GM19463 (cell line): ENCODE results near the gene EEPD1.
"Not testable (repeated sequence)": the region's sequence is repeated elsewhere in the genome, so short reads cannot be mapped to it uniquely, and the experiment has no call there.

ENCODE experiments used
- ATAC-seq: cut with Tn5 transposase; IDR thresholded peaks from one replicate; pipeline ENCODE4 v1.9.1; 2021; ENCODE audit warnings: mild to moderate bottlenecking, moderate library complexity; ENCODE audit not compliant: unreplicated experiment

Gene EEPD1

DNA sequence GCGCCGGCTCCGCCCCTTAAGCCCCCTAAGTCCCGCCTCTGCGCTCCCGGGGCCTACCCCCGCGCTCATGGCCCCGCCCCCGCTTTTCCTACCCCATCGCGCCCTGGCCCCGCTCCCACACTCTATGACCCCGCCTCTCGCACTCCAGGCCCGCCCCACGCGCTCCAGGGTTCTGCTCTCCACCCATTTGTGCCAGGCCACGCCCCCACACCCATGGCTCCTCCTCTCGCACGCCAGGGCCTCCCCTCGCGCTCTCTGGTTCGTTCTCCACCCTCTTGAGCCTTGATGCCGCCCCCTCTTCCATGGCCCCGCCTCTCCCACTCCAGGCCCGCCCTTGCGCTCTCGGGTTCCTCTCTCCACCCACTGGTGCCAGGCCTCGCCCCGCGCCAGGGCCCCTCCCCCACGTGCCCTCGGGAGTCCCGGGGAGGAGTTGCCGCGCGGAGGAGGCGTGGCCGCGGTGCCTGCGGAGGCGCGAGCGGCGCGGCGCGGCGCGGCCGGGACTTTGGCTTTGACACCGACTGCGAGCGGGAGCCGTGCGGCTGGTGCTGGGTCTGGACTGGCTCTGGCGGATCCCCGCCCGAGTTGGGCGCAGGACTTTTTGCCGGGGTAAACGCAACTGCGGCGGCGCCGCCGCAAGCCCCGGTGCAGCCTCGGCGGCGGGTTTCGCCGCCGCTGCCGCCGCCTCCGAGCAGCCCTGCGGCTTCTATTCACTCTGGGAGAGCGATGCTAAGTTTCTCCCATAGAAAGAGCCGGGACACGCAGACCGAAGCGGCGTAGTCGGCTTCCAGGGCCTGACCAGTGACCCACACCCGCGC lies at the start of gene EEPD1:
Gene EEPD1, plus strand, starts transcription at position 499 of the 815 bp plus-strand sequence. CDS start 1,071 bp downstream, outside the sequence.
- peak; percentile 93 for ATAC-seq

- ATAC-seq: no peak
Observed at GRCh38 chr7:36103837-36104561, 49.1 kb upstream of the EEPD1 start.

DNA sequence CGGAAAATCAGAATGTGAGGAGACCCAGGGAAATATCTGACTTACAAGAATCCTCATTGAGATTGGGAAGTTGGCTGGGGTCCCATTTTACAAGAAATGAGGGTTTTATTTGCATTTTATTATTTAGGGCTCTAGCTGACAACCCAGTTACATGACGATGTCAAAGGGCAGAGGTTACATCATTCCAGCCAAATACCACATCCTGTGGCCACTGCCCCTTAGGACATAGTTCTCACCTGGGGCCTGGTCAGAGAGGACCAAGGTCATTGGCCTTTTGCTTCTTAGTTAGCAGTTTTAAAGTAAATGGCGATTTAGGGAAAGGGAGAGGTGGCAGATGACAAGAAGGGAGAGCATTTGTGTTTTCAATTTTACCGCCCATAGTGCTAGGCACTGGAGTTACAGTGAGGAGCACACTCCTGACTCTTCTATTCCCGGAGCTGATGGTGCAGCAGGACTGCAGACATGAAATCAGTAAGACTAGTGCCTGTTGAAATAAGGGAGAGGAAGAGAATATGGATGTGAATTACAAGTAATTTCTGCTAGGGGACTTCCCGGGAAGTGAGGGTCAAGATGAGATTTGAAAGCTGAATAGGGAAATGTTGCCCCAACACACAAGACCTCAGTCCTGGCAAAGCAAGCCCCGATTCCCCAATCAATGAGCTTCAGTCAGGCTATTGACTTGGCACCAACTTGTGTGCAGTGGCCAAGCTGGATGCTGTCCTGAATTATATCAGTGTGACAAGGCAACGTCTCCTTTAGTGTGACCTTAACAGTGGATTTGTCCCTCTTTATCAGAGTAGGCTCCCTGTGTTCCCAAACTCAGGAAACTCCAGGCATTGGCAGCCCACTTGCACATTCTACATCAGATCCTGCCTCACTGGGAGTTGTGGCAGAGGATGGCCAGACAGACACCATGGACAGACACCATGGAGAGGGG lies 45.8 kb upstream of the EEPD1 start:
- not testable (repeated sequence) for ATAC-seq

DNA sequence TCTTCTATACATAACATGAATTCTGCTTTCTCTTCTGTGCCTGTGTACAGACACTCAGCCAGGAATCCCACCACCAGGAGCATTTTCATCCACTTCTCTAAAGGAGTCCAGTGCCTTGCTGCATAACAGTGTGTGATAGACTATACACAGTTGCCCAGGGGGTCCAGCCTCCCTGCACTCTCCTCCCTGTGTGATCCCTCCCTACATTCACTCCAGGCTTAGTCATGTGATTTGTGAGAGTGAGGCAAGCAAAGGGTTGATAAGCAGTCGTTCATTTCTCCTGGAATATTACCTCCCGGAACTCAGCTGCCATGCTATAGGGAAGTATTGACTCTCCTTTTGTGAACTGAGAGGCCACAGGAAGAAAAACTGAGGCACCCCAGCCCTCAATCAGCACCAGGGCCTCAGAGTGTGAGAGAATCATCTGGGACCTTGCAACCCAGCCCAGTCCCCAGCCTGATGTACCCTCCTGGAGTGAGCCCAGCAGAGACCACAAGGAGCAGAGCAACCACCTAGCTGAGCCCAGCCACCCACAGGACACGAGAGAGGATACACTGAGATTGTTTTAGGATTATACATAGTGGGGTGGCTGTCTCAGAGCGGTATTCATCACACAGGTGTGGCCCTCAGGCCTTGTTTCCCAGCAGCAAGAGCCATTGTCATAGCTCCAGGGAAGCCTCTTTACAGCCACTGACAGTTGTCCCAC lies 45.0 kb upstream of the EEPD1 start:
- ATAC-seq: no peak

DNA sequence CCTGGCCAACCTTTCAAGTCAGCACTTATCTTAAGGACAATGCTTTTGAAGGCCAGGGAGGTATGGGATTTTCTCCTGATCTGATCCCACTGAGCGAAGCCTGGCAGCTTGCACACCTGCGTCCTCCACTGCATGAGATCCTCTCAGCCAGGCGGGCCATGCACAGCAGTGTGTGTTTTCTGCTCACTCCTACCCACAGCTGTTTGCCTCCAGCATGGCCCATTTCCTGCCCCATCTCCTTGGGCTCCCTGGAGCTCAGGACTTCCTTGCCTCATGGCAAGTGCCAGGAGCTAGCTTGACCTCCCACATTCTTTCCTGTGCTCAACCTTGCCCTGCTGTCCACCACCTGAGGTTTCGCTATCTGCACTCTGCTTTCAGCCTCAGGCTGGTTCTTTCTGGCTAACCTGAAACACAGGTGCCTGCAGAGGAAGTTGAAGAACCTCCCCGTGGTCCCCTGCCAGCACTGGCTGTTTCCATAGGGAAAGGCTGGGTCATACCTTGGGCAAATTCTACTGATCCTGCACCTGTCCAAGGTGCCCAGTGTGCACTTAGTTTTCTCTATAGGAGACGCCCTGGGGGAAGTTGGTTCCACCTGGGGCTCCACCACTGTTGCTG lies 43.9 kb upstream of the EEPD1 start:
- no peak for ATAC-seq

DNA sequence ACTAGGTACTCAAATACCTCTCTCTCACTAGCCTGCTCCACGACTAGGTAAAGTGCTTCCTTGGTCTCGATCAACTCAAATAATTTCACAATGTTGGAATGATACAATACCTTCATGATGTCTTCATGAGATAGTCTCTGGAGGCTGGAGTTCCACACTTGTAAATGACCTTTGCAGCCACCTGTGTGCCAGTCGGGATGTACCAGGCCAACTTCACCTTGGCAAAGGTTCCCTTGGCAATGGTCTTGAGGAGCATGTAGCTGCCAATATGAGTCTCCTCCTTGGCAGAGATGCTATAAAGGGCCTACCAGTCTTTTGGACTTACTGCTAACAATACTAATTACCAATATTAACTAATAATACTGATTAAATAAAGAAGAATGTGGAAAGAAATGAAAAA lies 42.5 kb upstream of the EEPD1 start:
- ATAC-seq: no peak

DNA sequence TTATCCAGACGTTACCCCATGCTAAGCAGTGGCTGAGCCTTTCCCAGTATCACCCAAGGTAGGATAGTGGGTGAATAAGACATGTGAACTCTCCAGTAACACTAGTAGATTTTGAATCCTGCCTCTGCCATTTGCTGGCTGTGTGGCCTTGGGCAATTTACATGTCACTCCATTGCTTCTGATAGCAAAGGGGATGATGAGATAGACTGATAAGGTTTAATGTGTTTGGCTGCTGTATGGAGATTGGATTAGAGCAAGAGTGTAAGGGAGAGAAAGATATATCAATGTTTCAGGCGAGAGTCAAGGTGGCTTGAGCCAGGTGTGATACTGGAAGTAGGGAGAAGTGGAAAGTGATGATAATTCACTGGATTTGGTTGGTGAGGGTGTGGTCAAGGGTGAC lies 40.1 kb upstream of the EEPD1 start:
- ATAC-seq: no peak

DNA sequence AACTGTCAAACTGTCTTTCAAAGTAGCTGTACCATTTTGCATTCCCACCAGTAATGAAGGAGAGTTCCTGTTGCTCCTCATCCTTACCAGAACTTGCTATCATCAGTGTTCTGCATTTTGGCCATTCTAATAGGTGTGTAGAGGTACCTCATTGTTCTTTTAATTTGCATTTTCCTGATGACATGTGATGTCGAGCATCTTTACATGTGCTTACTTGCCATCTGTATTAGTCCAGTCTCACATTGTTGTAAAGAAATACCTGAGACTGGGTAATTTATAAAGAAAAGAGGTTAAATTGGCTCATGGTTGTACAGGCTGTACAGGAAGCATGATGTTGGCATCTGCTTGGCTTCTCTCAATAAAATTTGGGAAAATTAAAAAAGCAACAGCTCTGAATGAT lies 38.7 kb upstream of the EEPD1 start:
- no peak for ATAC-seq

DNA sequence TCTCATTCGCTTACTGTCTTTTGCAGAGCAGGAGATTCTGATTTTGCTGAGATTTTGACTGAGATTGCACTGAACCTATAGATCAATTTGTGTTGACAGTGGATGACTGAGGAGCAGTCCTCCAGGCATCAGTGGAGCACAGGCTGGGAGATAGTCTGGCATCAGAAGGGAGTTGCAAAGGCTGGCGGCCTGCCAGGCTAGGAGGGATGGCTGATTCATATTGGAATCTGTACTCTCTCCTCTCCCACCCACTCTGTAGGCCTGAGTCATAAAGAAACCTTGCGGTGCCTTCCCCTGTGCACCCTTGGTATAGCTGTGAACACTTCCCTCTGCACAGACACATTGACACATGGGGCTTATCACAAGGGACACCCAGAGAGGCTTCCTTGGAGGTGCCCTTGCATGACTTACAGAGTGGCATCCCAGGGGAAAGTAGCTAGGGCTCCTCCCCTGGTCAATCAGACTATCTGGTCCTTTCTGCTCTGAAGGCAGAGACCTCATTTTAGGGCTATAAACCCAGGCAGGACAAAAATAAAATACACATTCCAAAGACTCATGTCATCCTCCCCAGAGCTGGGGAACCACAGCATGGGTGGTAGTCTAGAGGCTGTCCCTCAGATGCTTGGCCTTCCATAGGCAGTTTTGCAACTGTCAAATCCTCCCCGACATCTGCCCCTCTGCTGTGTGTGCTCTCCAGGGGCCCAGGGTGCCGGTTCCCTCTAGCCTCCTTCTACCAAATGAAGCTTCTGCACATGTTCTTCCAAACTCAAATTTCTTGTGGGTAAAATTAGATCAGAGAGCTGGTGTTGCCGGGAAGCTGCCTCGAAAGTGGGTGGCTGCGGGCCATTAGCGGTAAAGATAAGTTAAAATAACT lies 37.4 kb upstream of the EEPD1 start:
- ATAC-seq: peak; percentile 100

GRCh38 chr7:36116347-36117202 lies 36.5 kb upstream of the EEPD1 start:
- no peak for ATAC-seq

DNA sequence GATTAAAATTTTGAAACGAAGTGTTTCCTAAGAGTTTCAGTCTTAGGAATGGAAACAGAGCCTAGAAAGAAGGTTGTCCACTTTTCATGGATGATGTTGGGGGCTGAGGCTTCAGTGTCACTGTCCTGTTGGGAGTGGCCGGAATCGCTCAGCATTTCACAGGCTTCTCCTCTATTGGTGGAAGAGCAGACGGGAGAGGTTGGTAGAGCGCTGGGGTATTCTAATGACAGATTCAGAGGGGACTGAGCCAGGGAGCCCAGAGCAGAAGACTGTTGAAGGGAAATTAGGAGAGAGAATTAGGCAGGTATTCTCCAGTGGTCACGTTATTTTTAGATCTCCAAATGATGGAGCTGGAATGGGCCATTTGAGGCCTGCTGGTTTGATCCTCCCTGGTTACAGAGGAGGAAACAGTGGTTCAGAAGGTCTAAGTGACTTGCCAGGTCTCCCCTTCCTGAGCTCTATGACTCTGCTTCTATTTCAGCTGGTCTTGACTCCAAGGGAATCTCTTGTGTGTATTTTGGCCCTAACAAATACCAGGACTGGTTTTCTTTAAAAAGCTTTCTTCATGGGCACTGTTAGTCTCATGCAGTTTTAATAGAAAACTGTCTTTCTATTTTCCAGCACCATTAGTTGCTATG lies 35.7 kb upstream of the EEPD1 start:
- no peak for ATAC-seq

DNA sequence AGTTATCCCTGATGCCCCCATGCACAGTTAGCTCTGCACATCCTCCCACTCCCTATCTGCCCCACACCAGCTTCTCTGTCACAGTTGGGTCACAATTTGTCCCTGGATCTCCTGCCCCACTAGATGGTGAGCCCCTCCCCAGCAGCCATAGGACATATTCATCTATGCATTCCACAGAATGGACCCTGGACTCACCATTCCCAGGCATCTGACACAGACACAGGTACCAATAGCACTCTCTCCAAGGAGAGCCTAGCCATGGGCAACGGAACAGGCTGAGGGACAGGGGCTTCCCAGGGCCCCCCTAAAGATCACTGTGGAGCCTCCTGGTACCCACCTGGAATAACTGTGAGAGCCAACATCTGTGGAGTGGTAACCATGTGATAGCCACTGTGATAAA lies 34.7 kb upstream of the EEPD1 start:
- no peak for ATAC-seq

- ATAC-seq: no peak
Observed at GRCh38 chr7:36119005-36119706, 33.9 kb upstream of the EEPD1 start.

DNA sequence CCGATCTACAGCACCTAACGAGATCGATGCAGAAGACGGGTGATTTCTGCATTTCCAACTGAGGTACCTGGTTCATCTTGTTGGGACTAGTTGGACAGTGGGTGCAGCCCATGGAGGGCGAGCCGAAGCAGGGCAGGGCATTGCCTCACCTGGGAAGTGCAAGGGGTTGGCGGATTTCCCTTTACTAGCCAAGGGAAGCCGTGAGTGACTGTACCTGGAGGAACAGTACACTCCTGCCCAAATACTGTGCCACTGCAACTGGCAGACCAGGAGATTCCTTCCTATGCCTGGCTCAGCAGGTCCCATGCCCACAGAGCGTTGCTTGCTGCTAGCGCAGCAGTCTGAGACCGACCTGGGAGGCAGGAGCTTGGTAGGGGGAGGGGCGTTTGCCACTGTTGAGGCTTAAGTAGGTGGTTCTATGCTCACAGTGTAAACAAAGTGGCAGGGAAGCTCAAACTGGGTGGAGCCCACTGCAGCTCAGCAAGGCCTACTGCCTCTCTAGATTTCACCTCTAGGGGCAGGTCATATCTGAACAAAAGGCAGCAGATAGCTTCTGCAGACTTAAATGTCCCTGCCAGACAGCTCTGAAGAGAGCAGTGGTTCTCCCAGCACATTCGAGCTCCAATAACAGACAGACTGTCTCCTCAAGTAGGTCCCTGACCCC lies 32.9 kb upstream of the EEPD1 start:
- ATAC-seq: not testable (repeated sequence)

DNA sequence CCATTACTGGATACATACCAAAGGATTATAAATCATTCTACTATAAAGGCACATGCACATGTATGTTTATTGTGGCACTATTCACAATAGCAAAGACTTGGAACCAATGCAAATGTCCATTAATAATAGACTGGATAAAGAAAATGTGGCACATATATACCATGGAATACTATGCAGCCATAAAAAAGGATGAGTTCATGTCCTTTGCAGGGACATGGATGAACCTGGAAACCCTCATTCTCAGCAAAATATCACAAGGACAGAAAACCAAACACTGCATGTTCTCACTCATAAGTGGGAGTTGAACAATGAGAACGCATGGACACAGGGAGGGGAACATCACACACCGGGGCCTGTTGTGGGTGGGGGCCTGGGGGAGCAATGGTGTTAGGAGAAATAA lies 27.4 kb upstream of the EEPD1 start:
- ATAC-seq: not testable (repeated sequence)

DNA sequence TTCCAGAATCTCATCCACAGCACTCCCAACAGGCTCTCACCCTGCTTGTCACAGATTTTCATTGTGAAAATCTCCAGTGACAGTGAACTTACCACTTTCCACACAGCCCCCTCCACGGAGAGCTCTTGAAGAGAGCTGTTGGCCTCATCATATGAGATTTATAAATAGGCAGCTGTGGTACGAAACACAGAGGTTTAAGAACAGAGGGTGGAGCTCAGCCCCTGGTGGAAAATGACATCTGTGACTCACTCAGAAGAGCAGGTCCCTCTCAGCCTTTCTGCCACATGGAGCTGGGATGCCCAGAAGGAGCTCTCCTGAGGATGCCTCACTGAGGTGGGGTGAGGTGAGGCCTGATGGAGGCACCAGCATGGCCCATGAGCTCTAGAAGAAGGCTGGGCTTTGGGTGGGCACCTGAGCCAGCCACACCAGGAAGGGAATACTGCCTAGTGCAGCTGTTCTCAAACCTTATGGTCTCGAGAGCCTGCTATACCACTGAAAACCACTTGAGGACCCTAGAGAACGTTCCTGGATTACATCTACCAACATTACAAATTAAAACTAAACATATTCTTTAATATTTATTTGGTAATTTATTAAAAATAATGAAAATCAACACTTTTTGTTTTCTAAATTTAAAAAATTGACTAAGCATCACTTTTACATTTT lies 25.8 kb upstream of the EEPD1 start:
- ATAC-seq: no peak
